Measurements from ENCODE around the gene CEPT1.
A peak's percentile ranks its signal among the peaks of the same experiment; 100 is the strongest.

Gene CEPT1

GRCh38 chr1:111217183-111217910 is 77.3 kb downstream of the CEPT1 start:
- no peaks in the 10 kb centered on the region for H3K27me3 ChIP-seq (ENCODE audit: low read length)
- H3K79me2 ChIP-seq (ENCODE audit: insufficient read depth, low read length) = no peaks in the 10 kb centered on the region
- TF ChIP-seq CTCF (IDR thresholded peaks at IDR 0.05; ENCODE audit: insufficient read depth, low read length, poor library complexity, severe bottlenecking) (no peak), EZH2phosphoT487 (conservative IDR thresholded peaks at IDR 0.05; ENCODE audit: low read length) (no peak)
- no peaks in the 10 kb centered on the region for H3K9me2 ChIP-seq (replicated peaks; ENCODE audit: insufficient read depth, low read length)
- H3K4me3 ChIP-seq (ENCODE audit: insufficient read depth, low read length, poor library complexity, severe bottlenecking) = peak overlapping the region; percentile 30
- H3K9me3 ChIP-seq (ENCODE audit: insufficient read depth, low read length) = no peaks in the 10 kb centered on the region
- H4K20me1 ChIP-seq (ENCODE audit: low read depth, low read length) = no peaks in the 10 kb centered on the region
- no peak overlapping the region for H2AFZ ChIP-seq (ENCODE audit: low read depth, low read length, severe bottlenecking)
- H3F3A ChIP-seq (ENCODE audit: insufficient read depth) = peaks cover 99% of the 10 kb centered on the region
- H3K36me3 ChIP-seq (ENCODE audit: low read length) = no peaks in the 10 kb centered on the region
- peak overlapping the region; percentile 94 for H3K4me2 ChIP-seq (ENCODE audit: low read depth, low read length, poor library complexity, severe bottlenecking)
- H3K9ac ChIP-seq (ENCODE audit: low read length) = peak overlapping the region; percentile 78
- peak overlapping the region; percentile 100 for H3K27ac ChIP-seq (ENCODE audit: low read depth, low read length)

DNA sequence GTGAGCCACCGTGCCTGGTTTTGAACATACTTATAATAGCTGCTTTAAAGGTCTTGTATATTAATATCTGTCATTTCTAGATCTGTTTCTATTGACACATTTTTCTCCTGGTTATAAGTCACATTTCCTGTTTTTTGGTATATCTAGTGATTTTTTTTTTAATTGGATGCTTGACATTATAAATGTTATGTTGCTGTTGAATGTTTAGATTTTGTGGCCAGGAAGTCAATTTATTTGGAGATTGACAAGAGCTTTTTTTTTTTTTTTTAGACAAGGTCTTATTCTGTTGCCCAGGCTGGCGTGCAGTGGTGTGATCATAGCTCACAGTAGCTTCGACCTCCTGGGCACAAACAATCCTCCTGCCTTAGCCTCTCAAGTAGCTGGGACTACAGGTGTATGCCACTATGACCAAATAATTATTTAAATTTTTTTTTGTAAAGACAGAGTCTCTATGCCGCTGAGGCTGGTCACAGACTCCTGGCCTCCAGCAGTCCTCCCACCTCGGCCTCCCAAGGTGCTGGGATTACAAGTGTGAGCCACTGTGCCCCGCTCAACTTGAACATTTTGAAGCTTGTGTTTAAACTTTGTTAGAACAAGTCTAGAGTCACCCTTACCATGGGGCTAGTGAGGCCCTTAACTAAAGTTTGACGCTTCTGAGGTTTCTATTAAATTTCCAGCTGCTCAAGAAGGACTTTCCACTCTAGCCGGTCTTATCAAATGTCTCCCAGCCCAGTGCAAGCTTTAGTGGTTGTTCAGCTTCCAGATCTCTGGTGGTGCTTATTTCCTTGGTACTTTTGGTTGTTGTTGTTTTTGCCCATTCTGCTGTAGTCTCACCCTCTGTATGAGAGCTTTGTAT is 78.9 kb downstream of the CEPT1 start:
- Histone ChIP-seq H3K36me3 (ENCODE audit: low read length) (no peaks in the 10 kb centered on the region), H3K9me3 (ENCODE audit: insufficient read depth, low read length) (no peaks in the 10 kb centered on the region), H3F3A (ENCODE audit: insufficient read depth) (peaks cover 87% of the 10 kb centered on the region), H3K27me3 (ENCODE audit: low read length) (no peaks in the 10 kb centered on the region), H3K4me3 (ENCODE audit: insufficient read depth, low read length, poor library complexity, severe bottlenecking) (peak overlapping the region; percentile 21), H3K9ac (ENCODE audit: low read length) (peak overlapping the region; percentile 78), H3K4me2 (ENCODE audit: low read depth, low read length, poor library complexity, severe bottlenecking) (peak overlapping the region; percentile 94), H3K9me2 (replicated peaks; ENCODE audit: insufficient read depth, low read length) (no peaks in the 10 kb centered on the region), H2AFZ (ENCODE audit: low read depth, low read length, severe bottlenecking) (no peak overlapping the region), H3K79me2 (ENCODE audit: insufficient read depth, low read length) (no peaks in the 10 kb centered on the region), H3K27ac (ENCODE audit: low read depth, low read length) (peak overlapping the region; percentile 100), H4K20me1 (ENCODE audit: low read depth, low read length) (no peaks in the 10 kb centered on the region)
- no peak for TF ChIP-seq CTCF (IDR thresholded peaks at IDR 0.05; ENCODE audit: insufficient read depth, low read length, poor library complexity, severe bottlenecking)
- no peak for TF ChIP-seq EZH2phosphoT487 (conservative IDR thresholded peaks at IDR 0.05; ENCODE audit: low read length)

- Histone ChIP-seq H3K4me2 (ENCODE audit: low read depth, low read length, poor library complexity, severe bottlenecking) (peak overlapping the region; percentile 94), H3K9me3 (ENCODE audit: insufficient read depth, low read length) (no peaks in the 10 kb centered on the region), H3K79me2 (ENCODE audit: insufficient read depth, low read length) (no peaks in the 10 kb centered on the region), H3K27ac (ENCODE audit: low read depth, low read length) (peak overlapping the region; percentile 100), H3F3A (ENCODE audit: insufficient read depth) (peaks cover 81% of the 10 kb centered on the region), H2AFZ (ENCODE audit: low read depth, low read length, severe bottlenecking) (no peak overlapping the region), H4K20me1 (ENCODE audit: low read depth, low read length) (no peaks in the 10 kb centered on the region), H3K36me3 (ENCODE audit: low read length) (no peaks in the 10 kb centered on the region), H3K4me3 (ENCODE audit: insufficient read depth, low read length, poor library complexity, severe bottlenecking) (peak overlapping the region; percentile 36), H3K9ac (ENCODE audit: low read length) (peak overlapping the region; percentile 78), H3K9me2 (replicated peaks; ENCODE audit: insufficient read depth, low read length) (no peaks in the 10 kb centered on the region), H3K27me3 (ENCODE audit: low read length) (no peaks in the 10 kb centered on the region)
- TF ChIP-seq CTCF (IDR thresholded peaks at IDR 0.05; ENCODE audit: insufficient read depth, low read length, poor library complexity, severe bottlenecking) = no peak
- no peak for TF ChIP-seq EZH2phosphoT487 (conservative IDR thresholded peaks at IDR 0.05; ENCODE audit: low read length)
Observed at GRCh38 chr1:111219557-111220286, 79.7 kb downstream of the CEPT1 start.
